OCI-LY3 (cell line): ENCODE measurements around the gene EFCAB5.
"Not testable (repeated sequence)": the region's sequence is repeated elsewhere in the genome, so short reads cannot be mapped to it uniquely, and the experiment has no call there.

Experiments
- H2AFZ ChIP-seq: fragments of 200-600, 300-600 bp; shearing (Covaris generic); 2 replicates; pipeline ENCODE4 v1.6.0; 2014; ENCODE audit warnings: antibody characterized with exemption, low read depth, low read length
- H3K27ac ChIP-seq: fragments of 200-600, 300-600 bp; sonication (generic); 2 replicates; pipeline ENCODE4 v1.5.1; 2014; ENCODE audit warnings: mild to moderate bottlenecking, low read length, moderate library complexity, mixed read lengths
- H3K27me3 ChIP-seq: fragments of 200-600, 300-600 bp; sonication (generic); 2 replicates; pipeline ENCODE4 v1.6.1; 2014; ENCODE audit warnings: low read depth, low read length, mixed read lengths
- H3K36me3 ChIP-seq: fragments of 200-600, 300-600 bp; sonication (generic); replicated peaks from 2 replicates; pipeline ENCODE3; 2014; ENCODE audit warnings: low read depth, low read length, mixed read lengths
- H3K4me1 ChIP-seq: fragments of 300-600, 200-600 bp; sonication (generic); 2 replicates; pipeline ENCODE4 v1.6.1; 2014; ENCODE audit warnings: low read length, mixed read lengths
- H3K4me2 ChIP-seq: fragments of 200-600, 300-600 bp; sonication (generic); 2 replicates; pipeline ENCODE4 v1.6.1; 2014; ENCODE audit warnings: low read length, mixed read lengths
- H3K4me3 ChIP-seq: fragments of 300-600, 200-600 bp; sonication (generic); 2 replicates; pipeline ENCODE4 v1.5.1; 2014; ENCODE audit warnings: antibody characterized with exemption, mild to moderate bottlenecking, low read length, moderate library complexity
- H3K79me2 ChIP-seq: fragments of 300-600, 200-600 bp; shearing (Covaris generic); 2 replicates; pipeline ENCODE4 v1.6.1; 2014; ENCODE audit warnings: mild to moderate bottlenecking, low read length, mixed read lengths
- H3K9ac ChIP-seq: fragments of 300-600, 200-600 bp; shearing (Covaris generic); 2 replicates; pipeline ENCODE4 v1.6.0; 2014; ENCODE audit warnings: mild to moderate bottlenecking, low read length, moderate library complexity
- H3K9me3 ChIP-seq: fragments of 200-600, 300-600 bp; shearing (Covaris generic); 2 replicates; pipeline ENCODE4 v1.6.1; 2014; ENCODE audit warnings: low read length, mixed read lengths; ENCODE audit not compliant: insufficient read depth
- H4K20me1 ChIP-seq: fragments of 200-600, 300-600 bp; sonication (generic); 2 replicates; pipeline ENCODE4 v1.6.1; 2016; ENCODE audit warnings: low read length, mixed read lengths; ENCODE audit not compliant: insufficient read depth
- EZH2phosphoT487 ChIP-seq: fragments of 200-600 bp; shearing (Covaris generic); IDR thresholded peaks from 2 replicates; pipeline ENCODE4 v1.6.1; 2018; ENCODE audit warnings: antibody characterized with exemption, mixed run types, low read depth
- TF ChIP-seq, protein P1 (sequence below): fragments of 200-600, 300-600 bp; sonication (generic); IDR thresholded peaks from 2 replicates; pipeline ENCODE4 v1.5.1; 2014; ENCODE audit warnings: antibody characterized with exemption, low read length, low read depth

The EFCAB5 gene

DNA sequence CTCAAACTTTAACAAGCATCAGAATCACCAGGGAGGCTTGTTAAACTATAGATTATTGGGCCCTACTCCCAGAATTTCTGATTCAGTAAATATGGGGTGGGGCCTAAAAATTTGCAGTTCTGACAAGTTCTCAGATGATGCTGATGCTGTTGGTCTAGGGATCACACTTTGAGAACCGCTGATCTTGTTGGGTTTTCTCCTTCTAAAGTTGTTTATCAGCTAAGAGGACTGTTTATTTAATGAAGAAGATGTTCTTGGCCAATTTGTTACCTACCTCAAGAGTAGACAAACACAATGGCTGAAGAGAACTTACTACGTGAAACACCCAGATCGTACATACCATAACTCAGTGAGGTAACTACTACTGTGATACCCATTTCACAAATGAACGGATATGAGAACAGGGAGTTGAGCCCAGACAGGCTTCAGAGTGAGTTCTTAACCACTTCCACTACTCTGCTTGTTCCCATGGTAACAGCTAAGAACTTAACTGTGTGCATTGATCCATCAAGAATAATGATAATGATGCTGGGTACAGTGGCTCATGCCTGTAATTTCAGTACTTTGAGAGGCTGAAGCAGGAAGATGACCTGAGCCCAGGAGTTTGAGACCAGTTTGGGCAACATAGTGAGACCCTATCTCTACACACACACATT lies 89.9 kb downstream of the EFCAB5 start:
- no peak overlapping the region for H3K9ac ChIP-seq
- H3K4me3 ChIP-seq = no peak overlapping the region
- H2AFZ ChIP-seq = no peak overlapping the region
- H3K79me2 ChIP-seq = no peaks in the 10 kb centered on the region
- peaks cover 5% of the 10 kb centered on the region; the same call in 1 of the 2 replicates for H3K4me1 ChIP-seq
- no peak overlapping the region for H3K27ac ChIP-seq
- peaks cover 6% of the 10 kb centered on the region; the same call in 1 of the 2 replicates for H3K27me3 ChIP-seq
- H3K4me2 ChIP-seq = no peak overlapping the region; the same call in 1 of the 2 replicates
- no peaks in the 10 kb centered on the region for H3K9me3 ChIP-seq
- H3K36me3 ChIP-seq = no peaks in the 10 kb centered on the region
- no peaks in the 10 kb centered on the region for H4K20me1 ChIP-seq
- TF ChIP-seq, protein P1, sequence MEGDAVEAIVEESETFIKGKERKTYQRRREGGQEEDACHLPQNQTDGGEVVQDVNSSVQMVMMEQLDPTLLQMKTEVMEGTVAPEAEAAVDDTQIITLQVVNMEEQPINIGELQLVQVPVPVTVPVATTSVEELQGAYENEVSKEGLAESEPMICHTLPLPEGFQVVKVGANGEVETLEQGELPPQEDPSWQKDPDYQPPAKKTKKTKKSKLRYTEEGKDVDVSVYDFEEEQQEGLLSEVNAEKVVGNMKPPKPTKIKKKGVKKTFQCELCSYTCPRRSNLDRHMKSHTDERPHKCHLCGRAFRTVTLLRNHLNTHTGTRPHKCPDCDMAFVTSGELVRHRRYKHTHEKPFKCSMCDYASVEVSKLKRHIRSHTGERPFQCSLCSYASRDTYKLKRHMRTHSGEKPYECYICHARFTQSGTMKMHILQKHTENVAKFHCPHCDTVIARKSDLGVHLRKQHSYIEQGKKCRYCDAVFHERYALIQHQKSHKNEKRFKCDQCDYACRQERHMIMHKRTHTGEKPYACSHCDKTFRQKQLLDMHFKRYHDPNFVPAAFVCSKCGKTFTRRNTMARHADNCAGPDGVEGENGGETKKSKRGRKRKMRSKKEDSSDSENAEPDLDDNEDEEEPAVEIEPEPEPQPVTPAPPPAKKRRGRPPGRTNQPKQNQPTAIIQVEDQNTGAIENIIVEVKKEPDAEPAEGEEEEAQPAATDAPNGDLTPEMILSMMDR = no peak
- no peak for TF ChIP-seq EZH2phosphoT487

DNA sequence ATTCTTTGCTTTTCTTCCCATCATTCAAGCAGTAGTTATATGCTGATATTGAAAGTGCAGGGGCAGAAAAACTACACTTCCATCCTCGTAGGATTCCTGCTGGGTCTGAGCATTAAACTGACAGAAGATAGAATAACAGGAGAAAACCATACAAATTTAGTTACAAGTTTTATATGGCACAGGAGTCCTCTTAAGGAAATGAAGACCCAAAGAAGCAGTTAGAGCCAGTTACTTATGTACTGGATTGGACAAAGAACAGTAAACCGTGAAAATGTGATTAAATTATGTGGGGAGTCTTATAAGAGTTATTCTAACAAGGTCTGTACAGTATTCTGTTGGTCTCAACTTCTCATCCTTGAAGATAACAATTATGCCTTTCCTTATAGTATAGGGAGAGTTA lies 93.9 kb downstream of the EFCAB5 start:
- Histone ChIP-seq H3K27me3 (peaks cover 6% of the 10 kb centered on the region; the same call in 1 of the 2 replicates), H3K36me3 (no peaks in the 10 kb centered on the region), H4K20me1 (no peaks in the 10 kb centered on the region), H3K4me3 (no peak overlapping the region), H3K4me1 (peaks cover 9% of the 10 kb centered on the region), H2AFZ (no peak overlapping the region), H3K79me2 (no peaks in the 10 kb centered on the region), H3K4me2 (no peak overlapping the region), H3K9ac (no peak overlapping the region), H3K9me3 (no peaks in the 10 kb centered on the region), H3K27ac (no peak overlapping the region)
- no peak for TF ChIP-seq EZH2phosphoT487
- TF ChIP-seq, protein P1 = no peak

DNA sequence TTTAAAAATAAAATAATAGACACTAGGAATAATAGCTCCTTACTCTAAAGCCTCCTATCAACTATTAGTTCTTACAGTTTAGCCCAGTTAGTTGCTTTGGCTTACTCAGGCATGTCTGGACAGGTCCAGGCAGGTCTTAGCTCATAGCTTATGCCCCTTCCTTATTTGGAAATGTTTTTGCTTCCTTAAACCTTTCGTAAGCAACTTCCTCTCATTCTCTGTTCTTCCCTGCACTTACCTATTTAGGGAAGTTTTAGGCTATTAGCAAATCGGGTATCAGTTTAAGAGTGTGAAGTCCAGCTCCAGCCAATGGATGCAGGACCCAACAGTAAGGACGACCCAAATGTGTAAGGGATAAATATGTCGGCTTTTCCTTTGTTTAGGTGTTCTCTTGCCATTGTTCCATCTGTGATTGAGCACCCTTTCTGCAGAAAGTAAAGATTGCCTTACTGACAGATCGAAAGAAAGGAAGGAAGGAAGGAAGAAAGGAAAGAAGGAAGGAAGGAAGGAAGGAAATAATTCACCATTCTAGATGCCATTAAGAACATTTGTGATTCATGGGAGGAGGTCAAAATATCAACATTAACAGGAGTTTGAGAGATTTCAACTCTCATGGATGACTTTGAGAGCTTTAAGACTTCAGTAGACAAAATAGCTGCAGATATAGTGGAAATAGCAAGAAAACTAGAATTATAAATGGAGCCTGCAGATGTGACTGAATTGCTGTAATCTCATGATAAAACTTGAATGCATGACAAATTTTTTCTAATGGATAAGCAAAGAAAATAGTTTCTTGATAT lies 99.5 kb downstream of the EFCAB5 start:
- H2AFZ ChIP-seq, H3K79me2 ChIP-seq, H3K27me3 ChIP-seq, H3K27ac ChIP-seq, H4K20me1 ChIP-seq, H3K36me3 ChIP-seq, H3K4me3 ChIP-seq, H3K9ac ChIP-seq, H3K9me3 ChIP-seq: not testable (repeated sequence)
- Histone ChIP-seq H3K4me2 (peak overlapping the region; percentile 30; the same call in 1 of the 2 replicates), H3K4me1 (peaks cover 11% of the 10 kb centered on the region)

DNA sequence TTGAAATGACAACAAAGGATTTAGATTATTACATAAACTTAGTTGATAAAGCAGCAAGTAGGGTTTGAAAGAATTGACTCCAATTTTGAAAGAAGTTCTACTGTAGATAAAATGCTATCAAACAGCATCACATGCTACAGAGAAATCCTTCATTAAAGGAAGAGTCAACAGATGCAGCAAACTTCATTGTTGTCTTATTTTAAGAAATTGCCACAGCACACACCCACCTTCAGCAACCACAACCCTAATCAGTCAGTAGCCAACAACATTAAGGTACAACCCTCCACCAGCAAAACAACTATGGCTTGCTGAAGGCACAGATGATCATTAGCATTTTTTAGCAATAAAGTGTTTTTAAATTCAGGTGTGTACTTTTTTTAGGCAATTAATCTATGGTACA lies 100.1 kb downstream of the EFCAB5 start:
- no peaks in the 10 kb centered on the region for H3K79me2 ChIP-seq
- no peaks in the 10 kb centered on the region for H4K20me1 ChIP-seq
- H3K4me1 ChIP-seq = peaks cover 11% of the 10 kb centered on the region
- no peak overlapping the region for H3K27ac ChIP-seq
- no peak overlapping the region for H3K4me3 ChIP-seq
- TF ChIP-seq, protein P1 = no peak
- no peak for TF ChIP-seq EZH2phosphoT487
- H3K27me3 ChIP-seq = peaks cover 12% of the 10 kb centered on the region
- no peak overlapping the region for H3K4me2 ChIP-seq
- H2AFZ ChIP-seq = no peak overlapping the region
- H3K9me3 ChIP-seq = no peaks in the 10 kb centered on the region
- no peak overlapping the region for H3K9ac ChIP-seq
- H3K36me3 ChIP-seq = no peaks in the 10 kb centered on the region
